ENCODE data around the gene B4GALT2. TPM values are rescaled to one million over a fixed set of nuclear protein-coding genes. Genes with fewer than 3 reads are reported as not detected.

Gene B4GALT2
- polyA plus RNA-seq, 1 of the 3 experiments (the other 2 are of a cell fraction) = 48.0 TPM

- no peak for DNase-seq
- CTCF ChIA-PET = interaction anchor here (0.8 to 25.6 kb wide), 6 partner anchors 10 to 26 kb away, joined by 3 to 598 read pairs (median 6); partner anchors contain the start of gene CCDC24
- Histone ChIP-seq H2AFZ (ENCODE audit: low read depth) (no peak overlapping the region), H4K20me1 (ENCODE audit: insufficient read depth) (no peaks in the 10 kb centered on the region), H3K4me3 (ENCODE audit: low read depth in 2 of 2, low read length in 1 of 2) (no peak overlapping the region), H3K79me2 (ENCODE audit: insufficient read depth) (no peaks in the 10 kb centered on the region), H3F3A (replicated peaks; ENCODE audit: insufficient read depth) (no peaks in the 10 kb centered on the region), H3K4me1 (ENCODE audit: control insufficient read depth in 1 of 2, insufficient read depth in 2 of 2, low read depth in 1 of 2, low read length in 1 of 2) (peaks cover 0 to 14% of the 10 kb centered on the region in 2 experiments; a peak in 1 of 4 replicates), H3K27ac (ENCODE audit: low read depth in 2 of 2, low read length in 1 of 2) (no peak overlapping the region), H3K36me3 (replicated peaks in 1 of 2; ENCODE audit: control insufficient read depth in 1 of 2, insufficient read depth in 2 of 2, low read length in 1 of 2) (no peaks in the 10 kb centered on the region), H3K27me3 (ENCODE audit: insufficient read depth) (no peaks in the 10 kb centered on the region), H3K4me2 (no peak overlapping the region), H3K9ac (no peak overlapping the region), H3K9me3 (no peaks in the 10 kb centered on the region), H3K9me2 (no peaks in the 10 kb centered on the region)
- POLR2A ChIA-PET = no interaction called here
- WGBS (ENCODE audit: low lambda C conversion rate) = 60% methylated on average over 1 of the region's 8 CpGs
- TF ChIP-seq RFX5 (IDR thresholded peaks at IDR 0.05; ENCODE audit: low read length) (no peak), TAF1 (IDR thresholded peaks at IDR 0.05; ENCODE audit: borderline replicate concordance, low read depth, low read length) (no peak), CHD2 (IDR thresholded peaks at IDR 0.05; ENCODE audit: low read length, partially characterized antibody) (no peak), GABPA (IDR thresholded peaks at IDR 0.05; ENCODE audit: low read depth) (no peak), GATA2 (CRISPR knock-in tag; IDR thresholded peaks at IDR 0.05) (no peak), TCF12 (IDR thresholded peaks at IDR 0.05) (no peak), RCOR1 (IDR thresholded peaks at IDR 0.05; ENCODE audit: low read length) (no peak), EP300 (IDR thresholded peaks at IDR 0.05; ENCODE audit: borderline replicate concordance in 1 of 2, low read depth in 1 of 2, low read length in 1 of 2) (no peak), MEF2A (IDR thresholded peaks at IDR 0.05; ENCODE audit: borderline replicate concordance, low read depth) (no peak), RAD21 (IDR thresholded peaks at IDR 0.05; ENCODE audit: low read length) (no peak), TEAD4 (IDR thresholded peaks at IDR 0.05; ENCODE audit: borderline replicate concordance, insufficient read depth) (no peak)
- TF ChIP-seq, protein P1, sequence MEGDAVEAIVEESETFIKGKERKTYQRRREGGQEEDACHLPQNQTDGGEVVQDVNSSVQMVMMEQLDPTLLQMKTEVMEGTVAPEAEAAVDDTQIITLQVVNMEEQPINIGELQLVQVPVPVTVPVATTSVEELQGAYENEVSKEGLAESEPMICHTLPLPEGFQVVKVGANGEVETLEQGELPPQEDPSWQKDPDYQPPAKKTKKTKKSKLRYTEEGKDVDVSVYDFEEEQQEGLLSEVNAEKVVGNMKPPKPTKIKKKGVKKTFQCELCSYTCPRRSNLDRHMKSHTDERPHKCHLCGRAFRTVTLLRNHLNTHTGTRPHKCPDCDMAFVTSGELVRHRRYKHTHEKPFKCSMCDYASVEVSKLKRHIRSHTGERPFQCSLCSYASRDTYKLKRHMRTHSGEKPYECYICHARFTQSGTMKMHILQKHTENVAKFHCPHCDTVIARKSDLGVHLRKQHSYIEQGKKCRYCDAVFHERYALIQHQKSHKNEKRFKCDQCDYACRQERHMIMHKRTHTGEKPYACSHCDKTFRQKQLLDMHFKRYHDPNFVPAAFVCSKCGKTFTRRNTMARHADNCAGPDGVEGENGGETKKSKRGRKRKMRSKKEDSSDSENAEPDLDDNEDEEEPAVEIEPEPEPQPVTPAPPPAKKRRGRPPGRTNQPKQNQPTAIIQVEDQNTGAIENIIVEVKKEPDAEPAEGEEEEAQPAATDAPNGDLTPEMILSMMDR (IDR thresholded peaks at IDR 0.05) = no peak
These were observed 42.1 kb downstream of the B4GALT2 start for GRCh38 chr1:44021156-44021555.

DNA sequence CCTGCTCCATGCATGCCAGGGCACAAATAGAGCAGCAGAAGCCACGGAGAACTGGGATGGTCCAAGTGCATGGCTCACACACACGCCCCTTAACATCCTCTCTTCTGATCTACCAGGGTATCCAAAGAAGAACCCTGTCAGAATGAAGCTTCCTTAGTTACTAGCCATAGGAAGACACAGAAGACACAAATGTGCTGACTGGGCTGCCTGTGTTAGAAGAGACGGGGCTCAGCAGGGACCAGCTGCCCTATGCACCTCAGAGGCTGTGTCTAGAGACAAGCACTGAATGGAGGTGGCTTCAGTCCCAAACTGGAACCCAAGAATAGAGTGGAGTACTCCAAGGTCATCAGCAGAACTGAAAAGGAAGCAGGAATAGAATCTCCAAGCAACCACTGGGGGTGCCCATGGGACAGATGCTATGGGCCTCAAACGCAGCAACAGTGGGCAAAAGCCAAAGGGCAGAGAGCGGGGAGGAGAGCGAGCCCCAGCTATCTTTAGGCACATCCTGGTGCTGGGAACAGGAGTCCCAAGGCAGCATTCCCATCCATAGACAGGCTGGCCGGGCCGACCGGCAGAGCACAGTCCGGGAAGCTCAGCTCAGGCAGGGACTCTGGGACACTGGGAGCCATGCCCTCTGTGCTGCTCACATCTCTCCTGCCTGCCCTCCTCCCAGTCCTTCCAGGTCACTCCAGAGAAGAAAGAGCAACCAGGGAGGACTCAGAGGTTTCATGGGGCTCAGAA is 42.7 kb downstream of the B4GALT2 start:
- ChIA-PET POLR2A (interaction anchor here (0.6 kb wide), 1 partner anchor 491 kb away, joined by 3 read pairs; the partner anchor contains the start of gene PTPRF), CTCF (interaction anchor here (0.8 to 25.6 kb wide), 6 partner anchors 10 to 26 kb away, joined by 3 to 598 read pairs (median 6); partner anchors contain the start of gene CCDC24)
- Histone ChIP-seq H3K4me1 (ENCODE audit: control insufficient read depth in 1 of 2, insufficient read depth in 2 of 2, low read depth in 1 of 2, low read length in 1 of 2) (peaks cover 0 to 14% of the 10 kb centered on the region in 2 experiments; a peak in 1 of 4 replicates), H3K79me2 (ENCODE audit: insufficient read depth) (no peaks in the 10 kb centered on the region), H3K9me3 (no peaks in the 10 kb centered on the region), H2AFZ (ENCODE audit: low read depth) (no peak overlapping the region), H4K20me1 (ENCODE audit: insufficient read depth) (no peaks in the 10 kb centered on the region), H3K27ac (ENCODE audit: low read depth in 2 of 2, low read length in 1 of 2) (no peak overlapping the region), H3K9me2 (no peaks in the 10 kb centered on the region), H3K4me2 (no peak overlapping the region), H3K36me3 (replicated peaks in 1 of 2; ENCODE audit: control insufficient read depth in 1 of 2, insufficient read depth in 2 of 2, low read length in 1 of 2) (no peaks in the 10 kb centered on the region), H3K4me3 (ENCODE audit: low read depth in 2 of 2, low read length in 1 of 2) (no peak overlapping the region), H3K9ac (no peak overlapping the region), H3K27me3 (ENCODE audit: insufficient read depth) (no peaks in the 10 kb centered on the region), H3F3A (replicated peaks; ENCODE audit: insufficient read depth) (no peaks in the 10 kb centered on the region)
- WGBS (ENCODE audit: low lambda C conversion rate) = 86% methylated on average over 6 of the region's 10 CpGs
- DNase-seq = no peak
- TF ChIP-seq FOSL2 (IDR thresholded peaks at IDR 0.05; ENCODE audit: borderline replicate concordance, low read depth) = no peak
